Measurements from ENCODE around the gene ACSL1. TPM values are rescaled to one million over a fixed set of nuclear protein-coding genes. Genes with fewer than 3 reads are reported as not detected.
A peak's percentile ranks its signal among the peaks of the same experiment; 100 is the strongest.

Gene ACSL1
- polyA plus RNA-seq, 1 donor, result 13.8 TPM

DNA sequence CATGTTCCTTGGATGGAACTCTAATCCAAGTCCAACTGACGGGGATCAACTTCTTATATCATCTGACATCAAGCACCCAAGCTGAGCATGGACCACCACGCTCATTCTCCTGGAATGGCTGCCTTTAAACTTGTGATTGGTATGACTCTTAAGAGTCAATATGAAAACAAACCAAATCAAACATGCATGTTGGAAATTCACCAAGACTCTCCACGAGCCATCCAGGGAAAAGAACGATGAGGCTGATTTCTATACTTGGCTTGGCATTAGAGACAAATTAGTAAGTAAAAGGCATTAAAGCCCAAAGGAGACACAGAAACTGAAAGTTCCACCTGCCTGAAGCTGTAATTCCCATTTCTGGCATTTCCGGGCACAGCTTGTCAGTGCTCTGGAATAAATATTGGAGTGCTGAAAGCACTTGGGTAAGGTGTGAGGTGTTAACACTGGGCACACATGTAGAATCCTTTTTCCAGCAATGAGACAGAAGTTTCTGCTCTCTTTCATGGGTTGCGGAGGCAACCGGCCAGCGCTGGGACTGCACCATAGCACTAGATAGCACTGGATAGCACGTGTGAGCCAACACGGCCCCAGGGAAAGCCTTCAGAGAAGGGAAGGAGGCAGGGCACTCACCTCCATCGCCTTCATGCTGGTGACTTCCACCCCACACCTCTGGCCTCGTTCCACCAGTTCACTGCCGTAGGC is 49.8 kb downstream of the ACSL1 start:
- no peaks in the 10 kb centered on the region for H3K27me3 ChIP-seq (ENCODE audit: control insufficient read depth, insufficient read depth, low read length)
- no peaks in the 10 kb centered on the region for H3K9me3 ChIP-seq (ENCODE audit: control insufficient read depth, low read depth, low read length)
- H3K4me1 ChIP-seq (ENCODE audit: control insufficient read depth, insufficient read depth, low read length), result no peaks in the 10 kb centered on the region
- H3K4me3 ChIP-seq (ENCODE audit: low read length), result no peak overlapping the region
- no peak for DNase-seq
- no CpG with 5 or more reads among the region's 13 CpGs for WGBS (ENCODE audit: insufficient coverage, low lambda C conversion rate)
- no peak overlapping the region for H3K27ac ChIP-seq (ENCODE audit: low read length)
- H3K36me3 ChIP-seq (ENCODE audit: control insufficient read depth, insufficient read depth, low read length), result no peaks in the 10 kb centered on the region

DNA sequence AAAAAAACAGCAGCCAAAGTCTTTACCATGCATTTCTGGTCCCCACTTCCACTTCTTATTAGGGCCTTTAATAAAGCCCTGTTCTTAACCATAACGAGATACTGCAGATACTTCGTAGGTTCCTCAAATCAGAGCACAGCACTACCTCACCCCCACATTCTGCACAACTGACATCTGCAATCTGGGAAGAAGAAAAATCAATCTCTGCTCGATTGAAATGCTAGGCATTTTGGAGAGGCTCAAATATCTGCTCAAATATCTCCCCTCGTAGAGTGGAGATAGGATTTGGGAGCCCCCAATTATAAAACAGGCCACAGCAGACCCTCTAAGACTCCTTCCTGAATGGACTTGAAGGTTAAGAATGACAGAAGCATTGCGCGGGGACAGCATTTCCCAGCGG is 51.6 kb downstream of the ACSL1 start:
- no peak for DNase-seq
- no peaks in the 10 kb centered on the region for H3K9me3 ChIP-seq (ENCODE audit: control insufficient read depth, low read depth, low read length)
- H3K4me1 ChIP-seq (ENCODE audit: control insufficient read depth, insufficient read depth, low read length), result no peaks in the 10 kb centered on the region
- H3K27me3 ChIP-seq (ENCODE audit: control insufficient read depth, insufficient read depth, low read length), result no peaks in the 10 kb centered on the region
- H3K36me3 ChIP-seq (ENCODE audit: control insufficient read depth, insufficient read depth, low read length), result no peaks in the 10 kb centered on the region
- no peak overlapping the region for H3K27ac ChIP-seq (ENCODE audit: low read length)
- H3K4me3 ChIP-seq (ENCODE audit: low read length), result no peak overlapping the region
- no CpG with 5 or more reads among the region's 7 CpGs for WGBS (ENCODE audit: insufficient coverage, low lambda C conversion rate)

DNA sequence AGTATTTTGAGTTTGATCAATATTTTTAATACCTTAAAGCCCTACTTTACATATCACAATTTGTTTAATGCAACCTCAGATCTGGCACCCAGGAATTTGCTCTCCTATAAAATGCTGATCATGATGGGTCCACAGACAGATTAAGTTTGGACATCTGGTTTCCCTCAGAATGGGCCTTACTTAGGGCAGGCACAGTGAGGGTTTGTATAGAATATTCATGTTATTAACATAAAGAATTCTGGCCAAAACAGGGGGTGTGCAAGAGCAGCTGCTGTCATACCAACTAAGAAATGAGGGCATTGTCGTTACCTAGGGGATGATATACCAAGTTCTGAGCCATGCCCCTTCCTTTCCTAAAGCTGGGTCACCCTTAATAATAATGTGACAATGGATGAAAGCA is 54.4 kb downstream of the ACSL1 start:
- H3K36me3 ChIP-seq (ENCODE audit: control insufficient read depth, insufficient read depth, low read length), result peaks cover 4% of the 10 kb centered on the region

DNA sequence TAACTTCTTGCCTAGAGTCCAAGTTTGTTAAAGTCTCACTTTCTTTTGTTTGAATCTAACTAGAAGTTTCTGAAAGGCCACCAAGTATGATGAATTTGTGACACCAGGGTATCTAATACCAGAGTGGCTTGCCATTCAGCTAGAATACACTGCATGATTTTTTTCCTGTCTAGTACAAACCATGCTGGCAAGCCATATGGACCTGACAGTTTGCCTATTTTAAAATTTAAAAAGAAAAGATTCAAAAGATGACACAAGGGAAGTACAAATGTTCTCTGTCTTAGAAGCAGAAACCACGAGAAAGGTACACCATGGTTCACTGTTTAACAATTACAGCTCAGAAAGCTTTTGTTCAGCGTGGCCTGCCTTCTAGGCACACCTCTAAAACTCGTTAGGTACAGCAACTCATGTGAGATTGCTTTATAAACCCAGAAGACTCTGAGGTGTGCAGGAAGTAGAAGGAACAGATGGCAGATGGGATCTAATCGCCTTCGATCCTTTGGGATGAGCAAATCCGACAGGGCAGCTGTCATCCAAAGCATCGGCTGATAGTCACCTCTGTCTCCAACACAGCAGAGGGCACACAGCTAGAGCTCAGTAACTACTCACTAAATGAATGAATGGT is 56.5 kb downstream of the ACSL1 start:
- H3K27ac ChIP-seq (ENCODE audit: low read length), result no peak overlapping the region
- 100% methylated on average over 1 of the region's 7 CpGs for WGBS (ENCODE audit: insufficient coverage, low lambda C conversion rate)

More for the DNA sequence above, 54.4 kb downstream of the ACSL1 start:
- H3K9me3 ChIP-seq (ENCODE audit: control insufficient read depth, low read depth, low read length), result no peaks in the 10 kb centered on the region
- H3K27ac ChIP-seq (ENCODE audit: low read length), result no peak overlapping the region
- H3K4me3 ChIP-seq (ENCODE audit: low read length), result no peak overlapping the region
- WGBS (ENCODE audit: insufficient coverage, low lambda C conversion rate), result no CpG with 5 or more reads among the region's 1 CpG
- DNase-seq, result no peak
- H3K27me3 ChIP-seq (ENCODE audit: control insufficient read depth, insufficient read depth, low read length), result no peaks in the 10 kb centered on the region
- H3K4me1 ChIP-seq (ENCODE audit: control insufficient read depth, insufficient read depth, low read length), result no peaks in the 10 kb centered on the region

DNA sequence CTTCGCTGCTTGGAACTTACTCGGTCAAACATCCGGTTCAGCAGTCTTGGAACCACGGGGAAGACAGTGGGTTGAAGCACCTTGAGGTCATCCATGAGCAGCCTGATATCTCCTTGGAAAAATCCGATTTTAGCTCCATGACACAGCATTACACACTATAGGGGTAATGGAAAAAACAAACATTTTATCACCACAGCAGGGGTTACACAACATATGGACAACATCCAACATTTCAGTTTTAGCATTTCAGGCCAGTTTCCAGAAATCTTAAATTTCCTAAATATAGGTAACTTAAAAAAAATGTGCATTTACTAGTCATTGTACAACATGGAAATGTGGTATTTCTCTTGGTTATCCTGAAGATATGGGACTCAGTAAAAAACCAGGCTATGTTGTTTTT is 57.5 kb downstream of the ACSL1 start:
- H3K9me3 ChIP-seq (ENCODE audit: control insufficient read depth, low read depth, low read length), result no peaks in the 10 kb centered on the region
- H3K27ac ChIP-seq (ENCODE audit: low read length), result no peak overlapping the region
- DNase-seq, result no peak
- no peak overlapping the region for H3K4me3 ChIP-seq (ENCODE audit: low read length)
- H3K4me1 ChIP-seq (ENCODE audit: control insufficient read depth, insufficient read depth, low read length), result no peaks in the 10 kb centered on the region
- no peaks in the 10 kb centered on the region for H3K27me3 ChIP-seq (ENCODE audit: control insufficient read depth, insufficient read depth, low read length)
- WGBS (ENCODE audit: insufficient coverage, low lambda C conversion rate), result 91% methylated on average over 4 of the region's 5 CpGs
- peaks cover 4% of the 10 kb centered on the region for H3K36me3 ChIP-seq (ENCODE audit: control insufficient read depth, insufficient read depth, low read length)

More for the DNA sequence above, 56.5 kb downstream of the ACSL1 start:
- no peaks in the 10 kb centered on the region for H3K9me3 ChIP-seq (ENCODE audit: control insufficient read depth, low read depth, low read length)
- no peak overlapping the region for H3K4me3 ChIP-seq (ENCODE audit: low read length)
- no peaks in the 10 kb centered on the region for H3K27me3 ChIP-seq (ENCODE audit: control insufficient read depth, insufficient read depth, low read length)
- no peaks in the 10 kb centered on the region for H3K4me1 ChIP-seq (ENCODE audit: control insufficient read depth, insufficient read depth, low read length)
- DNase-seq, result no peak
- H3K36me3 ChIP-seq (ENCODE audit: control insufficient read depth, insufficient read depth, low read length), result peaks cover 4% of the 10 kb centered on the region

DNA sequence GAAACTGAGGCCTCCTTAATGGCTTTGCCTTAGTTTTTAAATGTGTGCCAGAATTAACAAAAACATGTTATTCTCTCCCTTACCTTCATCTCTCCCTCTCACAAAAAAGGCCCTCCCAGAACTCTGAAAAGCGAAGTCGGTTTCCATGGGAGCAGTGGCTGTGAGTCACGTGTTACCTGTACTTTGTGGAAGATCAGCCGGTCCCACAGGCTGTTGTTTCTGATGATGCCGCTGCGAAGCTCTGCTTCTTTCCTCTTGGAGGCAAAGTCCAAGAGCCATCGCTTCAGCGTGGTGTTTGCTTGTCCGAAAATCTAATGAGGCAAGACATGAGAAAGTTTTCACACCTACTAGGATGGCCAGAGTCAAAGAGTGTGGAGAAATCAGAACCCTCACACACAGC is 59.3 kb downstream of the ACSL1 start:
- no peak overlapping the region for H3K4me3 ChIP-seq (ENCODE audit: low read length)
- H3K27me3 ChIP-seq (ENCODE audit: control insufficient read depth, insufficient read depth, low read length), result no peaks in the 10 kb centered on the region
- peak; percentile 40 to 63 for DNase-seq
- H3K27ac ChIP-seq (ENCODE audit: low read length), result no peak overlapping the region
- 100% methylated on average over 1 of the region's 9 CpGs for WGBS (ENCODE audit: insufficient coverage, low lambda C conversion rate)
- H3K36me3 ChIP-seq (ENCODE audit: control insufficient read depth, insufficient read depth, low read length), result peaks cover 4% of the 10 kb centered on the region
- no peaks in the 10 kb centered on the region for H3K4me1 ChIP-seq (ENCODE audit: control insufficient read depth, insufficient read depth, low read length)
- no peaks in the 10 kb centered on the region for H3K9me3 ChIP-seq (ENCODE audit: control insufficient read depth, low read depth, low read length)

DNA sequence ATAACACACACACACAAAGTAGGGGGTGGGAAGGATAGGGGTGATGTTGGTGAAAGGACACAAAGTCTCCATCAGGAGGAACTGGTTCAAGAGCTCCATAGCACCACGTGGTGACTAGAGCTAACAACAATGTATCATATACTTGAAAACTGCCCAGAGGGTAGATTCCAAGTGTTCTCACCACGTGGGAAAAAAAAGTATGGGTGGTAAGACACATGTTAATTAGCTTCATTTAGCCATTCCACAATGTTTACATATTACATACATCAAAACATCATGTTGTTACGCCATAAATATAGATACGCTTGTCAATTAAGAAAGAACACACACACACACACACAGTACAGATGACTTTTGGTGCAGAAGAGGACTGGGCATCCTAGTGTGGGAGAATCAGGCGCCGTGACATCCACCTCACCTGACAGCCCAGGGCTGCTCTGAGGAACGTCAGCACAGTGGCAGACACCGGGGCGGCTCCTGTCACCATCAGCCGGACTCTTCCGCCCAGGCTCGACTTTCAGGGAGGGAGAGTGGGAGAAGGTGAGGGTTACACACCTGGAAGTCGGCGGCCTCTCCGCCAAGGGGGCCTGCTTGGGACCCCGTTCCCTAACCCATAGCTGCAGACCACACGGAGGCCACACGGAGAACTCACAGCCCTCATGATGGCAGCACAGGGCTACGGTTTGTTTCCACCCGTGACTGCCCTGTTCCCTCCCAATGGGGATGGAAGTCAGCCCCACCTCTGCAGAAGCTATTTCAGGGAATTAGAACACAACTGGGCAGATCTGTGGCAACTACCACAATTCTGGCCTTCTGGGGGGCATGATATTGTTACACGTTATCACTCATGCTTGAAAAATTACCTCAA is 60.1 kb downstream of the ACSL1 start:
- Histone ChIP-seq H3K27me3 (ENCODE audit: control insufficient read depth, insufficient read depth, low read length) (no peaks in the 10 kb centered on the region), H3K4me3 (ENCODE audit: low read length) (no peak overlapping the region), H3K36me3 (ENCODE audit: control insufficient read depth, insufficient read depth, low read length) (peaks cover 4% of the 10 kb centered on the region), H3K9me3 (ENCODE audit: control insufficient read depth, low read depth, low read length) (no peaks in the 10 kb centered on the region), H3K27ac (ENCODE audit: low read length) (no peak overlapping the region), H3K4me1 (ENCODE audit: control insufficient read depth, insufficient read depth, low read length) (no peaks in the 10 kb centered on the region)
- DNase-seq, result no peak
- WGBS (ENCODE audit: insufficient coverage, low lambda C conversion rate), result no CpG with 5 or more reads among the region's 21 CpGs

DNA sequence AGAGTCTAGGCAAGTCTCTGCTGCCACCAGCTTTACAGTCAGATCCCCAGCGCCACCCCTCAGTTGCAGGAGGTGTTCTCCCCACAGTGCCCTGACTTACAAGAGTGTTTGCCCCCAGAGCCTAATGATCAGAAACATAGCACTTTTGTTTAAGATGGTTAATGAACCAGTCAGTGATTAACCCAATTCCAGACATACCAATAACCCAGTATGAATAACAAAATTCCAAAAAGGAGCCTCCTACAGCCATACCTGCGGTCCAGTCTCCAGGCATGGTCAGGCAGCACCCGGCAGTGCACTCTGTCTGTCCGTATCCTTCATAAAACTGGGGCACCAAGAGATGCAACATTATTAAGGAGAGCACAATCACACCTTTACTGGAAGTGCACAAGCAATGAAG is 61.2 kb downstream of the ACSL1 start:
- H3K4me3 ChIP-seq (ENCODE audit: low read length), result no peak overlapping the region
- no peaks in the 10 kb centered on the region for H3K9me3 ChIP-seq (ENCODE audit: control insufficient read depth, low read depth, low read length)
- H3K27me3 ChIP-seq (ENCODE audit: control insufficient read depth, insufficient read depth, low read length), result no peaks in the 10 kb centered on the region
- H3K27ac ChIP-seq (ENCODE audit: low read length), result no peak overlapping the region
- H3K4me1 ChIP-seq (ENCODE audit: control insufficient read depth, insufficient read depth, low read length), result no peaks in the 10 kb centered on the region
- no CpG with 5 or more reads among the region's 4 CpGs for WGBS (ENCODE audit: insufficient coverage, low lambda C conversion rate)
- peaks cover 7% of the 10 kb centered on the region for H3K36me3 ChIP-seq (ENCODE audit: control insufficient read depth, insufficient read depth, low read length)
- DNase-seq, result no peak

DNA sequence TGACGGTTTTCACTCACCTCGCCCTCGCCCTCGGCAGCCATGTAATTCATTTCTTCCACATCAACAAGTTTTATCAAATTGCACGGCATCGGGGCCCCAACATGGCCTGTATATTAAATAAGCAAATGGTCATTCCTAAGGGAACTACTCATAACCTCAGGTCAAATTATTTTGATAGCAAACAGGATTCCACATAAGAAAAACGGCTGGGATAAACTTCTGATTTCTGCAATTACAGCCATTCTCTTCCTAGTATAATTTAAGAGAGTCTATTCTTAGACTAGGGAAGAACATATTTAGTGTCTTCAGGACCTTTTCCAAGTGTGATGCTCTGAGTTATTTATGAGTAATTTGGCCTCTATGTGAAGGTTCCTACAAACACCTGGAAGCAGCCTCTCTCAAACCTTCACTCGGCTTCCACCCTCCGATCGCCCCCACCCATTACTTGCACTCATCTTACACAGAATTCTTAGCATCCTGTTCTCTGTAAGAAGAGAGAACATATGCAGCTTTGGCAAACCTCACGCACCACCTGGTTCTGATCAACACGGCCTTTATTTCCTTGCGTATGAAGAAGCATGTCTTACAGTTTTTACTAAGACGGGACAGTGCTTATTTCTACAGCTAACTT is 62.5 kb downstream of the ACSL1 start:
- peaks cover 7% of the 10 kb centered on the region for H3K36me3 ChIP-seq (ENCODE audit: control insufficient read depth, insufficient read depth, low read length)
- no peak overlapping the region for H3K4me3 ChIP-seq (ENCODE audit: low read length)
- DNase-seq, result peak in 1 of 2 donors; percentile 14
- H3K27ac ChIP-seq (ENCODE audit: low read length), result no peak overlapping the region
- no peaks in the 10 kb centered on the region for H3K27me3 ChIP-seq (ENCODE audit: control insufficient read depth, insufficient read depth, low read length)
- H3K4me1 ChIP-seq (ENCODE audit: control insufficient read depth, insufficient read depth, low read length), result no peaks in the 10 kb centered on the region
- H3K9me3 ChIP-seq (ENCODE audit: control insufficient read depth, low read depth, low read length), result no peaks in the 10 kb centered on the region
- 100% methylated on average over 1 of the region's 14 CpGs for WGBS (ENCODE audit: insufficient coverage, low lambda C conversion rate)

DNA sequence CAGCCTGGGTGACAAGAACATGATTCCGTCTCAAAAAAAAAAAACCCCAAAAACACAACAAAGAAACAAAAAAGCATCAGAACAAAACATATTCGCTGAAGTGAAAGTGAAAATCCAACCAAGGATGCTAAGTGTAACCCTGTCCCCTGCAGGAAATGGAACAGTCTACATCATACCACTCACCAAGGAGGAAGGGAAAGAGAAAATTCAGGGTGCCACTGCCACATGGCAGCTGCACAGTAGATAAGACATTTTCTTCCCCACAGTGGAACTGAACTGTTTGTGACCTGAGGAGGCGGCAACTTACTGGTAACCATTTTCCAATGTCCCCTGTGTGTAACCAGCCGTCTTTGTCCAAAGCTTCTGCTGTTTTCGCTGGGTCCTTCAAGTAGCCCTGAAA is 63.7 kb downstream of the ACSL1 start:
- Histone ChIP-seq H3K36me3 (ENCODE audit: control insufficient read depth, insufficient read depth, low read length) (peaks cover 7% of the 10 kb centered on the region), H3K9me3 (ENCODE audit: control insufficient read depth, low read depth, low read length) (no peaks in the 10 kb centered on the region), H3K4me1 (ENCODE audit: control insufficient read depth, insufficient read depth, low read length) (no peaks in the 10 kb centered on the region), H3K27ac (ENCODE audit: low read length) (no peak overlapping the region), H3K4me3 (ENCODE audit: low read length) (no peak overlapping the region), H3K27me3 (ENCODE audit: control insufficient read depth, insufficient read depth, low read length) (no peaks in the 10 kb centered on the region)
- peak in 1 of 2 donors; percentile 14 for DNase-seq
- WGBS (ENCODE audit: insufficient coverage, low lambda C conversion rate), result 100% methylated on average over 1 of the region's 5 CpGs
